ENCODE results near the gene ARL4C. TPM values are rescaled to one million over a fixed set of nuclear protein-coding genes. Genes with fewer than 3 reads are reported as not detected.
A peak's percentile ranks its signal among the peaks of the same experiment; 100 is the strongest.

ARL4C gene
- total RNA-seq, 2 experiments from 2014 or later = 210 to 214 TPM

- Mint-ChIP-seq H3K4me1 (no peaks in the 10 kb centered on the region), H3K27ac (no peak overlapping the region), H3K9me3 (no peaks in the 10 kb centered on the region), H3K4me3 (no peak overlapping the region), H3K27me3 (no peaks in the 10 kb centered on the region), H3K36me3 (no peaks in the 10 kb centered on the region)
- POLR2A ChIA-PET = no interaction called here
- DNase-seq = no peak
- no peak for ATAC-seq (ENCODE audit: low read depth)
Measured at GRCh38 chr2:234517971-234518370, 21.1 kb upstream of the ARL4C start.

GRCh38 chr2:234514873-234515638 lies 18.2 kb upstream of the ARL4C start:
- Mint-ChIP-seq H3K4me1 (no peaks in the 10 kb centered on the region), H3K4me3 (no peak overlapping the region), H3K27me3 (peaks cover 13% of the 10 kb centered on the region), H3K27ac (no peak overlapping the region), H3K9me3 (no peaks in the 10 kb centered on the region), H3K36me3 (no peaks in the 10 kb centered on the region)
- no peak for ATAC-seq (ENCODE audit: low read depth)
- DNase-seq = no peak
- POLR2A ChIA-PET = no interaction called here

- Mint-ChIP-seq H3K27ac (no peak overlapping the region), H3K9me3 (no peaks in the 10 kb centered on the region), H3K4me1 (no peaks in the 10 kb centered on the region), H3K36me3 (no peaks in the 10 kb centered on the region), H3K27me3 (peaks cover 19% of the 10 kb centered on the region), H3K4me3 (no peak overlapping the region)
- ATAC-seq (ENCODE audit: low read depth) (no peak), DNase-seq (no peak)
- POLR2A ChIA-PET = no interaction called here
Measured at GRCh38 chr2:234514099-234514498, 17.2 kb upstream of the ARL4C start.

- no peak for ATAC-seq (ENCODE audit: low read depth)
Measured at GRCh38 chr2:234512884-234513669, 16.2 kb upstream of the ARL4C start.

GRCh38 chr2:234502919-234503285 lies 6.0 kb upstream of the ARL4C start:
- DNase-seq (no peak), ATAC-seq (ENCODE audit: low read depth) (no peak)
- H3K36me3 Mint-ChIP-seq = no peaks in the 10 kb centered on the region
- peaks cover 15% of the 10 kb centered on the region for H3K27me3 Mint-ChIP-seq
- peaks cover 24% of the 10 kb centered on the region for H3K4me1 Mint-ChIP-seq
- POLR2A ChIA-PET = no interaction called here
- no peak overlapping the region for H3K27ac Mint-ChIP-seq
- no peak overlapping the region for H3K4me3 Mint-ChIP-seq
- H3K9me3 Mint-ChIP-seq = no peaks in the 10 kb centered on the region

More at GRCh38 chr2:234512884-234513669, 16.2 kb upstream of the ARL4C start:
- POLR2A ChIA-PET = interaction anchor here (1.5 kb wide), 1 partner anchor 16 kb away, joined by 6 read pairs; the partner anchor contains the start of gene ARL4C
- no peaks in the 10 kb centered on the region for H3K9me3 Mint-ChIP-seq
- no peaks in the 10 kb centered on the region for H3K4me1 Mint-ChIP-seq
- no peaks in the 10 kb centered on the region for H3K36me3 Mint-ChIP-seq
- no peak overlapping the region for H3K4me3 Mint-ChIP-seq
- no peak for DNase-seq
- peaks cover 22% of the 10 kb centered on the region for H3K27me3 Mint-ChIP-seq
- H3K27ac Mint-ChIP-seq = no peak overlapping the region

GRCh38 chr2:234502285-234502918 lies 5.5 kb upstream of the ARL4C start:
- Mint-ChIP-seq H3K27me3 (peaks cover 12% of the 10 kb centered on the region), H3K36me3 (no peaks in the 10 kb centered on the region), H3K27ac (no peak overlapping the region), H3K4me1 (peaks cover 27% of the 10 kb centered on the region), H3K9me3 (no peaks in the 10 kb centered on the region), H3K4me3 (no peak overlapping the region)
- ATAC-seq (ENCODE audit: low read depth) (no peak), DNase-seq (no peak)
- POLR2A ChIA-PET = interaction anchor here (0.8 to 2.4 kb wide), 3 partner anchors 213 to 653 kb away, joined by 3 to 10 read pairs (median 3); no protein-coding TSS in a partner anchor

- peak overlapping the region; percentile 49 for H3K27ac Mint-ChIP-seq
Measured at GRCh38 chr2:234500394-234501006, 3.6 kb upstream of the ARL4C start.

GRCh38 chr2:234497594-234498235 lies 834 bp upstream of the ARL4C start:
- Mint-ChIP-seq H3K4me1 (peaks cover 29% of the 10 kb centered on the region), H3K36me3 (peaks cover 28% of the 10 kb centered on the region), H3K4me3 (peak overlapping the region; percentile 75), H3K9me3 (no peaks in the 10 kb centered on the region), H3K27ac (peak overlapping the region; percentile 82), H3K27me3 (peaks cover under 1% of the 10 kb centered on the region)
- DNase-seq = no peak
- POLR2A ChIA-PET = interaction anchor here (0.6 to 8.0 kb wide), 34 partner anchors 8 to 643 kb away, joined by 3 to 466 read pairs (median 5); partner anchors contain the start of gene HJURP
- ATAC-seq (ENCODE audit: low read depth) = no peak

More at GRCh38 chr2:234500394-234501006, 3.6 kb upstream of the ARL4C start:
- Mint-ChIP-seq H3K9me3 (no peaks in the 10 kb centered on the region), H3K4me3 (no peak overlapping the region), H3K36me3 (peaks cover 8% of the 10 kb centered on the region), H3K4me1 (peaks cover 27% of the 10 kb centered on the region), H3K27me3 (peaks cover 10% of the 10 kb centered on the region)
- ATAC-seq (ENCODE audit: low read depth) (peak; percentile 51), DNase-seq (peak; percentile 63)
- POLR2A ChIA-PET = interaction anchor here (1.5 to 2.4 kb wide), 3 partner anchors 212 to 646 kb away, joined by 3 to 10 read pairs (median 6); partner anchors contain the start of gene HJURP

- Mint-ChIP-seq H3K4me1 (peaks cover 40% of the 10 kb centered on the region), H3K36me3 (peaks cover 40% of the 10 kb centered on the region), H3K27ac (peak overlapping the region; percentile 99), H3K9me3 (no peaks in the 10 kb centered on the region), H3K27me3 (no peaks in the 10 kb centered on the region), H3K4me3 (peak overlapping the region; percentile 97)
- peak; percentile 38 for ATAC-seq (ENCODE audit: low read depth)
- POLR2A ChIA-PET = interaction anchor here (0.7 to 8.0 kb wide), 30 partner anchors 10 to 521 kb away, joined by 3 to 466 read pairs (median 6); no protein-coding TSS in a partner anchor
- no peak for DNase-seq
Measured at GRCh38 chr2:234496055-234496834, 636 bp downstream of the ARL4C start.

GRCh38 chr2:234495251-234496054 lies 1.4 kb downstream of the ARL4C start:
- Mint-ChIP-seq H3K27me3 (no peaks in the 10 kb centered on the region), H3K9me3 (no peaks in the 10 kb centered on the region), H3K4me3 (peak overlapping the region; percentile 97), H3K27ac (peak overlapping the region; percentile 99), H3K36me3 (peaks cover 45% of the 10 kb centered on the region), H3K4me1 (peaks cover 43% of the 10 kb centered on the region)
- ATAC-seq (ENCODE audit: low read depth) (no peak), DNase-seq (peak; percentile 64)
- POLR2A ChIA-PET = interaction anchor here (0.7 to 8.0 kb wide), 21 partner anchors 9 to 360 kb away, joined by 3 to 466 read pairs (median 7); no protein-coding TSS in a partner anchor

All from activated naive CD8-positive, alpha-beta T cell treated with anti-CD3 and anti-CD28 coated beads, Interleukin-2, amount 10 ng/mL, durations not matched to agents 7 days and 5 days (primary cell).